T-helper 17 cell (primary cell): ENCODE results near the gene MYH13. TPM values are rescaled to one million over a fixed set of nuclear protein-coding genes. Genes with fewer than 3 reads are reported as not detected.

Experiments used
- total RNA-seq, 4 donors: library from RNA in 2 of 4; stranded (reverse) in 2 of 4; gene quantifications; one replicate each; pipeline ENCODE4 v1.2.3 and lab custom pipeline; 2022 to 2026

The MYH13 gene
- total RNA-seq, 2 donors from 2014 or later, result not detected

Other genes with a start within 250 kb of the MYH13 start
- gene GAS7, start 174.4 kb downstream of the MYH13 start, total RNA-seq, result 1 to 10 TPM; 1.1 to 5.2 TPM
- gene MYH8, start 48.9 kb upstream of the MYH13 start, total RNA-seq, result not detected
- not detected for gene MYH4, start 96.6 kb upstream of the MYH13 start, total RNA-seq
- gene MYH1, start 145.5 kb upstream of the MYH13 start, total RNA-seq, result not detected
- gene MYH2, start 176.7 kb upstream of the MYH13 start, total RNA-seq, result not detected